ENCODE measurements around the gene CATSPERZ. TPM values are rescaled to one million over a fixed set of nuclear protein-coding genes. Genes with fewer than 3 reads are reported as not detected.

CATSPERZ gene
- total and polyA plus RNA-seq, 2 of the 8 experiments (the other 6 are each of a cell fraction or from before 2014, with no cell fraction given), result 0.77 TPM; not detected in 1

DNA sequence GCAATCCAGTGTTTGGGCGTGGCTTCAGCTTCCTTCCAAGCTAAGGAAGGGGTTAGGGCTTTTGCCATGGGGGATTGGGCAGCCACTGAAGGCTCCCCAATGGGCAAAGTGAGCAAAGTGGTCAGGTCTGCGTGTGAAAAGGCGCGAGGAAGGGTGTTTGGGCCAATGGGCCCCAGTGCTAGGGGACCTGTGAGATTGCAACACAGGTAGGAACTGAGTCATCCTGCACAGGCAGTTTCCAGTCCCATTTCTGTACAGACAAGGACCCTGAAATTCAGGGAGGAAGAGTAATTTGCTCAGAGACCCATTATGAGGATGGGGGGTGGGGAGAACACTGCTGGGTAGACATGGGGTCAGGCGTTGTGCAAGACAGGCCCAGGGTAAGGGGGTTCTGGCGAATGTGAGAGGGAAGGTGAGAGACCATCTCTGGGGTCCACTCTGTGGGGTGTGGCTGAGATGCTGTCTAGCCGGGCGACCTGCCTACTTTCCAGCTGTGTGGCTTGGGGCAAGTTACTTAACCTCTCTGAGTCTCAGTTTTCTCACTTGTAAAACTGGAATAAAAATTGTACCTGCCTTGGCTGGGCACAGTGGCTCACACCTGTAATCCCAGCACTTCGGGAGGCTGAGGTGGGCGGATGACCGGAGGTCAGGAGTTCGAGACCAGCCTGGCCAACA lies 47.2 kb downstream of the CATSPERZ start (continued):
- no peak for TF ChIP-seq KDM1A (IDR thresholded peaks at IDR 0.05; ENCODE audit: borderline replicate concordance, low read length)
- TF ChIP-seq, protein P1, sequence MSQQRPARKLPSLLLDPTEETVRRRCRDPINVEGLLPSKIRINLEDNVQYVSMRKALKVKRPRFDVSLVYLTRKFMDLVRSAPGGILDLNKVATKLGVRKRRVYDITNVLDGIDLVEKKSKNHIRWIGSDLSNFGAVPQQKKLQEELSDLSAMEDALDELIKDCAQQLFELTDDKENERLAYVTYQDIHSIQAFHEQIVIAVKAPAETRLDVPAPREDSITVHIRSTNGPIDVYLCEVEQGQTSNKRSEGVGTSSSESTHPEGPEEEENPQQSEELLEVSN (IDR thresholded peaks at IDR 0.05), result no peak
- no peak for TF ChIP-seq ASH2L (IDR thresholded peaks at IDR 0.05; ENCODE audit: low read length)
- no peak for TF ChIP-seq TAF1 (IDR thresholded peaks at IDR 0.05; ENCODE audit: low read depth, low read length)
